ENCODE results near the gene UFSP1. TPM values are rescaled to one million over a fixed set of nuclear protein-coding genes. Genes with fewer than 3 reads are reported as not detected.

The UFSP1 gene
- total and polyA plus RNA-seq, 10 of the 15 experiments (the other 5 are each of a cell fraction or from before 2014, with no cell fraction given): 0.14 to 10.6 (median 2.8) TPM

DNA sequence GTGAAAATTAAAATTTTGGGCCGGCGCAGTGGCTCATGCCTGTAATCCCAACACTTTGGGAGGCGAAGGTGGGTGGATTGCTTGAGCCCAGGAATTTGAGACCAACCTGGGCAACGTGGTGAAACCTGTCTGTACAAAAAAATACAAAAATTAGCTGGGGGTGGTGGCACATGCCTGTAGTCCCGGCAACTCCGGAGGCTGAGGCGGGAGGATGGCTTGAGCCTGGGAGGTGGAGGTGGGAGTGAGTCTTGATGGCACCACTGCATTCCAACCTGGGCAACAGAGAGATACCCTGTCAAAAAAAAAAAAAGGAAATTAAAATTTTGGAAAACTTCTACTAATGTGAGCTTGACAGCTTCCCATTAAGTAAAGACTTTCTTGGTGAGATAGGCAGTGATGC, 11.5 kb downstream of the UFSP1 start (continued):
- TF ChIP-seq, protein P1, sequence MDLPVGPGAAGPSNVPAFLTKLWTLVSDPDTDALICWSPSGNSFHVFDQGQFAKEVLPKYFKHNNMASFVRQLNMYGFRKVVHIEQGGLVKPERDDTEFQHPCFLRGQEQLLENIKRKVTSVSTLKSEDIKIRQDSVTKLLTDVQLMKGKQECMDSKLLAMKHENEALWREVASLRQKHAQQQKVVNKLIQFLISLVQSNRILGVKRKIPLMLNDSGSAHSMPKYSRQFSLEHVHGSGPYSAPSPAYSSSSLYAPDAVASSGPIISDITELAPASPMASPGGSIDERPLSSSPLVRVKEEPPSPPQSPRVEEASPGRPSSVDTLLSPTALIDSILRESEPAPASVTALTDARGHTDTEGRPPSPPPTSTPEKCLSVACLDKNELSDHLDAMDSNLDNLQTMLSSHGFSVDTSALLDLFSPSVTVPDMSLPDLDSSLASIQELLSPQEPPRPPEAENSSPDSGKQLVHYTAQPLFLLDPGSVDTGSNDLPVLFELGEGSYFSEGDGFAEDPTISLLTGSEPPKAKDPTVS (IDR thresholded peaks at IDR 0.05; ENCODE audit: low read depth, low read length): no peak
- TF ChIP-seq SIX5 (IDR thresholded peaks at IDR 0.05; ENCODE audit: low read depth, low read length, severe bottlenecking) (no peak), HDGF (IDR thresholded peaks at IDR 0.05) (no peak), SPI1 (IDR thresholded peaks at IDR 0.05; ENCODE audit: borderline replicate concordance, insufficient read depth, low read depth, low read length) (no peak), ZNF274 (IDR thresholded peaks at IDR 0.05; ENCODE audit: insufficient read depth, insufficient read length) (no peak), FOXK2 (IDR thresholded peaks at IDR 0.05) (no peak)
- TF ChIP-seq, protein P2, sequence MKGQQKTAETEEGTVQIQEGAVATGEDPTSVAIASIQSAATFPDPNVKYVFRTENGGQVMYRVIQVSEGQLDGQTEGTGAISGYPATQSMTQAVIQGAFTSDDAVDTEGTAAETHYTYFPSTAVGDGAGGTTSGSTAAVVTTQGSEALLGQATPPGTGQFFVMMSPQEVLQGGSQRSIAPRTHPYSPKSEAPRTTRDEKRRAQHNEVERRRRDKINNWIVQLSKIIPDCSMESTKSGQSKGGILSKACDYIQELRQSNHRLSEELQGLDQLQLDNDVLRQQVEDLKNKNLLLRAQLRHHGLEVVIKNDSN (IDR thresholded peaks at IDR 0.05; ENCODE audit: borderline replicate concordance, extremely low read length, insufficient read depth, low read depth, low read length): no peak
- TF ChIP-seq, protein P3, sequence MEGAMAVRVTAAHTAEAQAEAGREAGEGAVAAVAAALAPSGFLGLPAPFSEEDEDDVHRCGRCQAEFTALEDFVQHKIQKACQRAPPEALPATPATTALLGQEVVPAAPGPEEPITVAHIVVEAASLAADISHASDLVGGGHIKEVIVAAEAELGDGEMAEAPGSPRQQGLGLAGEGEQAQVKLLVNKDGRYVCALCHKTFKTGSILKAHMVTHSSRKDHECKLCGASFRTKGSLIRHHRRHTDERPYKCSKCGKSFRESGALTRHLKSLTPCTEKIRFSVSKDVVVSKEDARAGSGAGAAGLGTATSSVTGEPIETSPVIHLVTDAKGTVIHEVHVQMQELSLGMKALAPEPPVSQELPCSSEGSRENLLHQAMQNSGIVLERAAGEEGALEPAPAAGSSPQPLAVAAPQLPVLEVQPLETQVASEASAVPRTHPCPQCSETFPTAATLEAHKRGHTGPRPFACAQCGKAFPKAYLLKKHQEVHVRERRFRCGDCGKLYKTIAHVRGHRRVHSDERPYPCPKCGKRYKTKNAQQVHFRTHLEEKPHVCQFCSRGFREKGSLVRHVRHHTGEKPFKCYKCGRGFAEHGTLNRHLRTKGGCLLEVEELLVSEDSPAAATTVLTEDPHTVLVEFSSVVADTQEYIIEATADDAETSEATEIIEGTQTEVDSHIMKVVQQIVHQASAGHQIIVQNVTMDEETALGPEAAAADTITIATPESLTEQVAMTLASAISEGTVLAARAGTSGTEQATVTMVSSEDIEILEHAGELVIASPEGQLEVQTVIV (IDR thresholded peaks at IDR 0.05; ENCODE audit: borderline replicate concordance, partially characterized antibody): no peak
- TF ChIP-seq, protein P4, sequence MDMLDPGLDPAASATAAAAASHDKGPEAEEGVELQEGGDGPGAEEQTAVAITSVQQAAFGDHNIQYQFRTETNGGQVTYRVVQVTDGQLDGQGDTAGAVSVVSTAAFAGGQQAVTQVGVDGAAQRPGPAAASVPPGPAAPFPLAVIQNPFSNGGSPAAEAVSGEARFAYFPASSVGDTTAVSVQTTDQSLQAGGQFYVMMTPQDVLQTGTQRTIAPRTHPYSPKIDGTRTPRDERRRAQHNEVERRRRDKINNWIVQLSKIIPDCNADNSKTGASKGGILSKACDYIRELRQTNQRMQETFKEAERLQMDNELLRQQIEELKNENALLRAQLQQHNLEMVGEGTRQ (IDR thresholded peaks at IDR 0.05; ENCODE audit: borderline replicate concordance, low read depth, low read length): no peak
